GM10266 (cell line): ENCODE results near the gene GADD45B.
"Not testable (repeated sequence)": the region's sequence is repeated elsewhere in the genome, so short reads cannot be mapped to it uniquely, and the experiment has no call there.

Experiments used
- DNase-seq: peaks from one replicate; pipeline ENCODE4 v3.0.0; 2012; ENCODE audit errors: extremely low spot score
- TF ChIP-seq, protein P1 (sequence below): IDR thresholded peaks from 2 replicates; pipeline ENCODE4 v1.5.1; 2012; ENCODE audit warnings: mild to moderate bottlenecking, low read depth; ENCODE audit not compliant: control insufficient read depth, insufficient read depth; ENCODE audit errors: missing control alignments

The GADD45B gene

DNA sequence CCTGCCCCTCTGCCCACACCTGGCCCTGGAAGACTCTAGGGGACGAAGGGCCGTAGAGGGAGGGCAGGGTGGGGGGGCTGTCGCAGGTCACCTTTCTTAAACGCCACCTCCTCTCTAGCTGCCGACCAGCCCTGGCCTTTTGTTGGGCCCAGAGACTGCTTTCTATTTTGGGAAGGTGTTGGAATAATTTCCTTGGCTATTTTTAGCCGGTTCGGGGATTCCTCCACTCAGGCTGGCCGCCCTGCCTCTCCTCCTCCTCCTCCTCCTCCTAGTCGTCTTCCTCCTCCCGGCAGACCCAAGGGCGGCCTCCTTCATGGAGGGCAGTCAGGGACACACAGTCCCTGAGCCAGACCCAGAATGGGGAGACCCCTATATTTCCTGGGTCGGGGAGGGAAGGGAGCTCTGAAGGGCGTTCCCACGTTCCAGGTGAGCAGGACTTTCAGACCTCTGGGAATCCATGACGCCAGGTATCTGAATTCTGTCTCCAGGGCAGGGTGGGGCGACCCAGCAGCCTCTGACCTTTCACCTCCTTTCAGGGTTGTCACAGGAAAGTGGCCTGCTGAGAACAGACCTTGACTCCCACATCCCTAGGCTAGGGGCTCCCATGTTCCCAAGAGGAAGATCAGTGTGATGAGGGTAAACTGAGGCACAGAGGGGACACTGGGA lies 19.9 kb downstream of the GADD45B start:
- no peak for DNase-seq
- TF ChIP-seq, protein P1, sequence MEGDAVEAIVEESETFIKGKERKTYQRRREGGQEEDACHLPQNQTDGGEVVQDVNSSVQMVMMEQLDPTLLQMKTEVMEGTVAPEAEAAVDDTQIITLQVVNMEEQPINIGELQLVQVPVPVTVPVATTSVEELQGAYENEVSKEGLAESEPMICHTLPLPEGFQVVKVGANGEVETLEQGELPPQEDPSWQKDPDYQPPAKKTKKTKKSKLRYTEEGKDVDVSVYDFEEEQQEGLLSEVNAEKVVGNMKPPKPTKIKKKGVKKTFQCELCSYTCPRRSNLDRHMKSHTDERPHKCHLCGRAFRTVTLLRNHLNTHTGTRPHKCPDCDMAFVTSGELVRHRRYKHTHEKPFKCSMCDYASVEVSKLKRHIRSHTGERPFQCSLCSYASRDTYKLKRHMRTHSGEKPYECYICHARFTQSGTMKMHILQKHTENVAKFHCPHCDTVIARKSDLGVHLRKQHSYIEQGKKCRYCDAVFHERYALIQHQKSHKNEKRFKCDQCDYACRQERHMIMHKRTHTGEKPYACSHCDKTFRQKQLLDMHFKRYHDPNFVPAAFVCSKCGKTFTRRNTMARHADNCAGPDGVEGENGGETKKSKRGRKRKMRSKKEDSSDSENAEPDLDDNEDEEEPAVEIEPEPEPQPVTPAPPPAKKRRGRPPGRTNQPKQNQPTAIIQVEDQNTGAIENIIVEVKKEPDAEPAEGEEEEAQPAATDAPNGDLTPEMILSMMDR: no peak

DNA sequence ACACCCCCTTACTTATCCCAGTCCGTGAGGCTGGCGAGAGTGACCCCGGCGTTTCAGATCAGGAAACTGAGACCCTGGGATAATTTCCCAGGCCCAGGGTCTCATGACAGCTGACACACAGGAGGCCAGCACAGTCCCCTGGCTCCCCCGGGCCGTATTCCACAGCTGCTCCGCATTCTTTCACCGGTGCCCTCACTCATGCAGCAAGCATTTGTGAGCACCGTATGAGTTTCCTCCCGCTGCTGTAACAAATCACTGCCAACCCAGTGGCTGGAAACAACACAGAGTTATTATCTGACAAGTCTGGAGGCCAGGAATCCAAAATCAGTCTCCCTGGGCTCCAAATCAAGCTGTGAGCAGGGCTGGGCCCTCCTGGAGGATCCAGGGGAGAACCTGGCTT lies 21.3 kb downstream of the GADD45B start:
- TF ChIP-seq, protein P1: no peak
- no peak for DNase-seq

DNA sequence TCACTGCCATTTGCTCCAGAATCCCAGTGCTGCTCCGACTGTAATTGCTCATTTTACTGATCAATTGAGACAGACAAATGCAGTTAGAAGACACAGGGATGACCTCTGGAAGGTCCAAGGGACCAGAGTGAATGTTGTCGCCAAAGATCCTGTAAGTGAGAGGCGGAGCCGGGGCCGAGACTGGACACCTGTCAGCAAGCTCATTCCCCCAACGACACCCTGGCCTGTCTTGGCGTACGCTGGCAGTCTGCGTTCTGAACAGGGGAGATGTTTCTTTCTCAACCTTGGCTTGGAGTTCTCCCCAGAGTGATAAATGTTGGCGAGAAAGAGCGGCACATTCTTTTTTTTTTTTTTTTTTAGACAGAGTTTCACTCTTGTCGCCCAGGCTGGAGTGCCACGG lies 24.2 kb downstream of the GADD45B start:
- TF ChIP-seq, protein P1: no peak
- DNase-seq: no peak

DNA sequence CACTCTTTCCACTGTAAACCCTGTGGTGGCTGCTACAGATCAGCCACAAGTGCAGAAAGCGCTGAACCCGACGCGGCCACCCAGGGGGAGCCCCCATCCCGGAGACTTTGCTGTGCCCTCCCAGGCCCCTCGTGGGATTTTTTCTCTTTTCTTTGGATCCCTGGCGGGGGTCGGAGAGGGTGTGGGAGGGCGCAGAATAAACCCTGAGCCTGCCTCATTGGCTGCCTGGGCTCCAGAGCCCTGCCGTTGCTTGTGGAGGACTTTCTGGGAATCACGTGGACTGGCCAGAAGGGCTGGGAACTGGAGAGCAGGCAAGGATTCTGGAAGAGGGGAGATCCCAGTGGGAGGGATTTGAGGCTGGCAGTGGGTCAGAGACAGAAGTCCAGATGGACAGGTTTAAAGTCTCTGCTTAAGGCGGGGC lies 24.9 kb downstream of the GADD45B start:
- TF ChIP-seq, protein P1: no peak

DNA sequence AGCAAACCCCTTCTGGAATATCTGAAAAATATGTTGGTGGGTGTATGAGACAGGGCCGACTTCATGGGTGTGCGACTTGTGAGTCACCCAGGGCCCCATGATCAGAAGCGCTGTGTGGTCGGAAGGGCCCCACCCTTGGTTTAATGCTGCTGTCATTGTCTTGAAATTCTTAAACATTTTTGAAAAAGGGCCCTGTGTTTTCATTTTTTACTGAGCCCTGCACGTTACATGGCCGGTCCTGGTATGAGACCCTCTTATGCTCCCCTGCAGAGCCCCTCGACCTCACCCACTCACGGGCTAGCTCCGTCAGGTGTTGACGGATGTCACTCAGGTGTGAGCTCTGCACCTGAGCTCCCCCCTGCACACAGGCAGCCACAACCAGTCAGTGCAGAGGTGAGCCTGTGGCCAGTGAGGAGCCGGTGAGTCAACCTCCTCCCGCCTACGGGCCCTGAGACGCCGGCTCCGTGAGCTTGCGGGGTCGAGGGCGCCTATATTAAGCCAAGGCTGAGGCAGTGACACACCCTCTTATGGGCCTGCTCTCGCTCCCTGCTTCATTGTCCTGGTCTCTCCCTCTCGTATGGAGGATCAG lies 27.7 kb downstream of the GADD45B start:
- TF ChIP-seq, protein P1: no peak
- no peak for DNase-seq

More for the DNA sequence above, 24.9 kb downstream of the GADD45B start:
- no peak for DNase-seq

DNA sequence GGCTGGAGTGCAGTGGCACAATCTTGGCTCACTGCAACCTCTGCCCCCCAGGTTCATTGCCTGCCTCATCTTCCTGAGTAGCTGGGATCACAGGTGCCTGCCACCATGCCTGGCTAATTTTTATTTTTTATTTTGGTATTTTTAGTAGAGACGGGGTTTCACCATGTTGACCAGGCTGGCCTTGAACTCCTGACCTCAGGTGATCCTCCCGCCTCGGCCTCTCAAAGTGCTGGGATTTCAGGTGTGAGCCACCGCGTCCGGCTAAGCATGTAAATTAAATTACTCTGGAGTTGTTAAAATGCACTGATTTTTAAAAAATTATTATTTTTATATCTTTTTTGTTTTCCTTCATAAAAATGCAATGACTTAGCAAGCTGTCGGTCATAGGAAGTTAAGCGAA lies 30.7 kb downstream of the GADD45B start:
- DNase-seq: not testable (repeated sequence)

DNA sequence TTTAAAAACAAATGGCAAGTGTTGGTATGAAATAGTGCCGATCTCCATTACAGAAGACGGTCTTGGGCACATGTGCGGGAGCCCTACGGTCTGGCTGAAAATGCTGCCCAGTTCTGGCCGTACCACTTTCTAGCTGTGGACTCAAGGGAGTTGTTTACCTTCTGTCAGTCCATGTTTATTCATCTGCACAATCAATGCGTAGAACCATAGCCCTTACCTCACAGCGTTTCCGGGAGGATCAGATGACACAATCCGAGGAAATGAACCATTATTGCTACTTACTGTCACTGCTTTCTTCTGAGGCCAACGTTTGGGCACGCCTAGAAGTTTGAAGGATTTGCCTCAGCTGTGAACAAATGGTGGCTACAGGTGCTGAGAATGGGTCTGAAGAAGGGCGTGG lies 31.2 kb downstream of the GADD45B start:
- TF ChIP-seq, protein P1: no peak
- DNase-seq: no peak
